NB4 (cell line): ENCODE results near the gene MLYCD.

Source experiments
- DNase-seq: peaks from one replicate; pipeline ENCODE4 v3.0.0; 2010; ENCODE audit warnings: low read depth
- H3K4me3 ChIP-seq: one replicate; pipeline ENCODE4 v1.5.1; 2011; ENCODE audit warnings: mild to moderate bottlenecking, low read depth, low read length, moderate library complexity
- CTCF ChIP-seq: IDR thresholded peaks from one replicate; pipeline ENCODE4 v1.5.1; 2012; ENCODE audit warnings: low read depth, low read length
- MAX ChIP-seq: IDR thresholded peaks from 2 replicates; pipeline ENCODE4 v1.6.1; 2011; ENCODE audit warnings: low read depth, low read length
- MYC ChIP-seq: IDR thresholded peaks from 2 replicates; pipeline ENCODE4 v1.6.1; 2011; ENCODE audit warnings: low read depth, low read length
- POLR2A ChIP-seq: IDR thresholded peaks from 2 replicates; pipeline ENCODE4 v1.6.1; 2011; ENCODE audit warnings: mild to moderate bottlenecking; ENCODE audit not compliant: insufficient read length; ENCODE audit errors: extremely low read depth

Gene MLYCD

GRCh38 chr16:83925957-83926725 lies 27.2 kb downstream of the MLYCD start:
- TF ChIP-seq MYC (no peak), POLR2A (no peak), CTCF (no peak), MAX (no peak)
- H3K4me3 ChIP-seq = no peak overlapping the region
- DNase-seq = no peak

- H3K4me3 ChIP-seq = no peak overlapping the region
- peak; percentile 63 for DNase-seq
- TF ChIP-seq MAX = no peak
- TF ChIP-seq MYC = no peak
- peak; percentile 97 for TF ChIP-seq CTCF
- no peak for TF ChIP-seq POLR2A
Measured at GRCh38 chr16:83926726-83927397, 27.9 kb downstream of the MLYCD start.

- no peak for TF ChIP-seq CTCF
- TF ChIP-seq MAX = no peak
- TF ChIP-seq MYC = no peak
- no peak for TF ChIP-seq POLR2A
Measured at GRCh38 chr16:83928341-83929055, 29.6 kb downstream of the MLYCD start.

GRCh38 chr16:83929811-83930555 lies 31.1 kb downstream of the MLYCD start:
- H3K4me3 ChIP-seq = no peak overlapping the region
- TF ChIP-seq CTCF = no peak
- no peak for TF ChIP-seq MAX
- no peak for TF ChIP-seq MYC
- no peak for TF ChIP-seq POLR2A
- DNase-seq = no peak

More at GRCh38 chr16:83928341-83929055, 29.6 kb downstream of the MLYCD start:
- H3K4me3 ChIP-seq = no peak overlapping the region
- DNase-seq = no peak

- TF ChIP-seq MAX = no peak
- no peak for DNase-seq
- H3K4me3 ChIP-seq = no peak overlapping the region
Measured at GRCh38 chr16:83930730-83931500, 32.0 kb downstream of the MLYCD start.
